AG09319 (cell line): ENCODE measurements around the gene RRAGD.

Experiments used
- DNase-seq: peaks from one replicate; pipeline ENCODE4 v3.0.0-alpha.2; 2010; ENCODE audit warnings: low read depth; ENCODE audit errors: extremely low read depth
- TF ChIP-seq, protein P1 (sequence below): IDR thresholded peaks from 2 replicates; pipeline ENCODE4 v1.5.1; 2011; ENCODE audit warnings: low read depth, mild to moderate bottlenecking, inconsistent platforms, low read length, moderate library complexity

RRAGD gene

DNA sequence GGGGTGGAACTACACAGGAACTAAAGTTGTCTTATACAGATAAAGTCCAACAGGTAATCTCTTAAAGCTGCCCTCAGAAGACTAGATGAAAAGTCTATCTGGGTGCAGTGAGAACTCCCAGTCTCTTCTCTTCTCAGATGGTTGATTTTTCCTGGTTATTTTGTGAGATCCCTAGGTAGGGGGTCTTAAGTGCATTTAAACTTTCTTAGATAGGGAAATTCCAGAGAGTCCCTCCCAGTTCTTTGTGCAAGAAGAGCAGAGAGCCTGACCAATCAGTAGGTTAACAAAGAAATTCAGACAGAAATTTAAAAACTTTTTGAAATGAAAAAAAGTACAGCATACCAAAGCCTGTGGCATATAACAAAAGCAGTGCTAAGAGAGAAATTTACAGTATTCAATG, 95.0 kb downstream of the RRAGD start:
- TF ChIP-seq, protein P1, sequence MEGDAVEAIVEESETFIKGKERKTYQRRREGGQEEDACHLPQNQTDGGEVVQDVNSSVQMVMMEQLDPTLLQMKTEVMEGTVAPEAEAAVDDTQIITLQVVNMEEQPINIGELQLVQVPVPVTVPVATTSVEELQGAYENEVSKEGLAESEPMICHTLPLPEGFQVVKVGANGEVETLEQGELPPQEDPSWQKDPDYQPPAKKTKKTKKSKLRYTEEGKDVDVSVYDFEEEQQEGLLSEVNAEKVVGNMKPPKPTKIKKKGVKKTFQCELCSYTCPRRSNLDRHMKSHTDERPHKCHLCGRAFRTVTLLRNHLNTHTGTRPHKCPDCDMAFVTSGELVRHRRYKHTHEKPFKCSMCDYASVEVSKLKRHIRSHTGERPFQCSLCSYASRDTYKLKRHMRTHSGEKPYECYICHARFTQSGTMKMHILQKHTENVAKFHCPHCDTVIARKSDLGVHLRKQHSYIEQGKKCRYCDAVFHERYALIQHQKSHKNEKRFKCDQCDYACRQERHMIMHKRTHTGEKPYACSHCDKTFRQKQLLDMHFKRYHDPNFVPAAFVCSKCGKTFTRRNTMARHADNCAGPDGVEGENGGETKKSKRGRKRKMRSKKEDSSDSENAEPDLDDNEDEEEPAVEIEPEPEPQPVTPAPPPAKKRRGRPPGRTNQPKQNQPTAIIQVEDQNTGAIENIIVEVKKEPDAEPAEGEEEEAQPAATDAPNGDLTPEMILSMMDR = no peak
- DNase-seq = no peak

DNA sequence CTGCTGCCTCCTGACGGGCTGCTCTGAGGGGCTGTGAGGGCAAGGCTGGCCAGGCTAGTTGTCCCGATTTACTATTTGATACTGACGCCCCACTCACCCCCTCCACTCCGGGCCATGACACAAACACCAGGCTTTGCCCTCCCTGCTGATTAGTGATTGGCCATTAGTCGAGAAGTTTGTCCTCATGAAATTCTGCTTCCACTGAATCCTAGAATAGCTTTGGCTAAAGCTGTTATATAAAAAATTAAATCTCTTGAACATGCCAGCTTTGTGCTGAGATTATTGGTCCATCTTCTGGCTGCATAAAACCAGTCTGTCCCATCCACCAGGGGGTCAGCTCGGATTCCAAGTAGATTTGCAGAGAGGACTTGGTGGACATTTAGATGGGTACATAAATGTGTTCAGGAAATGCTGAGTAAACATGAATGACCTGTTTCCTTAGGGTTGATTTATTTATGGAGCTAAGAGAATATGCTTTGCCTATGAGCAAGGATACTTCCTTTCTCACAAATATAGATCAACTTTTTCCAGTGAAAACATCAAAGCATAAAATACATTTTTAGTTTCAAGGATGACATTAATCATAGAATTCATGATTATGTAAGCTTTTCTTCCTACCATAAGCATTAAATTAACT, 96.7 kb downstream of the RRAGD start, which contains the start of gene GABRR2:
TSS of gene GABRR2 (minus strand) at position 51 of the 637 bp plus-strand sequence. CDS start 134 bp downstream, outside the sequence.
- DNase-seq = no peak

DNA sequence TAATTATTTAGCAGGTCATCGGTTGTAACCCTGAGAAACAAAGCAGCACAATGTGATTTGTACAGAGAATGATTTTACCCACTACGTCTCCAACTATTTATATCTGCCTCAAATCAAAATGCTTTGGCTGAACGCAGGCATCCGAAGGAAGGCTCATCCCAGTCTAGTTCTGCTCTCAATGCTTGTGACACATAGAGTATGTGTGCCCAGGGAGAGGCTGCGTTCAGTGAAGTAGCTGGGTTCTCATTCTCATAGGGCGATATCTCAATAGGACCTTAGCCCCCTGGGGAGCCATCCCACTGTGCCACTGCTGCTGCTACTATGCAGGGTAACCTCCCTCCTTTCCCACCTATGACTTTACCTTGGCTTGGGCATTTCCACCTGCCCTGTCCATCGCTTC, 97.4 kb downstream of the RRAGD start:
- DNase-seq = no peak
- TF ChIP-seq, protein P1 = no peak

More for the DNA sequence above, 96.7 kb downstream of the RRAGD start, which contains the start of gene GABRR2:
- TF ChIP-seq, protein P1 = no peak
